Muscle of leg (tissue), 11 donors: ENCODE data around the gene SBF2. TPM values are rescaled to one million over a fixed set of nuclear protein-coding genes. Genes with fewer than 3 reads are reported as not detected.

Experiments used
- DNase-seq: peaks from one replicate; pipeline ENCODE4 v3.0.0; 2013
- H3K27ac ChIP-seq: one replicate; pipeline ENCODE4 v1.5.1; 2013; ENCODE audit warnings: mild to moderate bottlenecking, low read length, control low read depth
- H3K27me3 ChIP-seq: one replicate; pipeline ENCODE4 v1.6.1; 2013; ENCODE audit warnings: low read length; ENCODE audit not compliant: control insufficient read depth, insufficient read depth
- H3K36me3 ChIP-seq: one replicate; pipeline ENCODE4 v1.6.1; 2013; ENCODE audit warnings: low read length; ENCODE audit not compliant: control insufficient read depth, insufficient read depth
- H3K4me1 ChIP-seq: one replicate; pipeline ENCODE4 v1.6.1; 2013; ENCODE audit warnings: low read length; ENCODE audit not compliant: control insufficient read depth, insufficient read depth
- H3K4me3 ChIP-seq: one replicate; pipeline ENCODE4 v1.5.1; 2013; ENCODE audit warnings: low read length, control low read depth
- H3K9me3 ChIP-seq: replicated peaks from 2 replicates; pipeline ENCODE4 v1.6.1; 2013; ENCODE audit warnings: low read depth, low read length; ENCODE audit not compliant: control insufficient read depth
- WGBS: methylation state at CpG from one replicate; pipeline ENCODE4 v1.1.5; 2013; ENCODE audit warnings: missing lambda C conversion rate; ENCODE audit not compliant: insufficient coverage; 5-methylcytosine and 5-hydroxymethylcytosine counted together
- polyA plus RNA-seq, 8 donors: library from polyadenylated mRNA; unstranded; fragments of 120-200 nt; gene quantifications; one replicate each; pipeline versions ENCODE4 v1.2.1 to v1.2.3, GENCODE V29; 2013; ENCODE audit warnings: inconsistent platforms in 1 of 8, low replicate concordance in 1 of 8; ENCODE audit not compliant: insufficient read length in 8 of 8, insufficient read depth in 1 of 8
- total RNA-seq: library from RNA; stranded (reverse); fragments of 120-200 nt; gene quantifications from one replicate; pipeline ENCODE4 v1.2.4, GENCODE V29; 2013

The SBF2 gene
- total and polyA plus RNA-seq, 9 donors = 18.3 to 29.5 (median 21.5) TPM

- 100% methylated on average over 1 of the region's 4 CpGs for WGBS
- peak; percentile 61 for DNase-seq
- no peaks in the 10 kb centered on the region for H3K36me3 ChIP-seq
- peaks cover 6% of the 10 kb centered on the region for H3K4me1 ChIP-seq
- no peak overlapping the region for H3K27ac ChIP-seq
- H3K27me3 ChIP-seq = no peaks in the 10 kb centered on the region
- no peaks in the 10 kb centered on the region for H3K9me3 ChIP-seq
- no peak overlapping the region for H3K4me3 ChIP-seq
Measured at GRCh38 chr11:9861860-9862725, 431.9 kb downstream of the SBF2 start.

GRCh38 chr11:9859554-9860305 lies 434.3 kb downstream of the SBF2 start:
- Histone ChIP-seq H3K4me3 (no peak overlapping the region), H3K9me3 (no peaks in the 10 kb centered on the region), H3K36me3 (peaks cover 13% of the 10 kb centered on the region), H3K4me1 (peaks cover 6% of the 10 kb centered on the region), H3K27me3 (no peaks in the 10 kb centered on the region), H3K27ac (no peak overlapping the region)
- no CpG with 5 or more reads among the region's 5 CpGs for WGBS
- DNase-seq = peak; percentile 36

GRCh38 chr11:9858822-9859221 lies 435.2 kb downstream of the SBF2 start:
- no CpG with 5 or more reads among the region's 2 CpGs for WGBS
- DNase-seq = peak; percentile 32

GRCh38 chr11:9858218-9858617 lies 435.8 kb downstream of the SBF2 start:
- no peaks in the 10 kb centered on the region for H3K9me3 ChIP-seq
- 100% methylated on average over 1 of the region's 4 CpGs for WGBS
- DNase-seq = no peak

More at GRCh38 chr11:9858822-9859221, 435.2 kb downstream of the SBF2 start:
- H3K4me3 ChIP-seq = no peak overlapping the region
- no peaks in the 10 kb centered on the region for H3K27me3 ChIP-seq
- peaks cover 15% of the 10 kb centered on the region for H3K36me3 ChIP-seq
- no peaks in the 10 kb centered on the region for H3K9me3 ChIP-seq
- H3K4me1 ChIP-seq = peaks cover 6% of the 10 kb centered on the region
- peak overlapping the region; percentile 45 for H3K27ac ChIP-seq

GRCh38 chr11:9855579-9856287 lies 438.3 kb downstream of the SBF2 start:
- Histone ChIP-seq H3K27me3 (no peaks in the 10 kb centered on the region), H3K4me1 (peaks cover 6% of the 10 kb centered on the region), H3K9me3 (no peaks in the 10 kb centered on the region), H3K27ac (no peak overlapping the region), H3K36me3 (peaks cover 15% of the 10 kb centered on the region), H3K4me3 (no peak overlapping the region)
- DNase-seq = no peak
- 78% methylated on average over 2 of the region's 2 CpGs for WGBS

More at GRCh38 chr11:9858218-9858617, 435.8 kb downstream of the SBF2 start:
- peaks cover 6% of the 10 kb centered on the region for H3K4me1 ChIP-seq
- no peak overlapping the region for H3K27ac ChIP-seq
- H3K36me3 ChIP-seq = peaks cover 15% of the 10 kb centered on the region
- no peaks in the 10 kb centered on the region for H3K27me3 ChIP-seq
- no peak overlapping the region for H3K4me3 ChIP-seq

DNA sequence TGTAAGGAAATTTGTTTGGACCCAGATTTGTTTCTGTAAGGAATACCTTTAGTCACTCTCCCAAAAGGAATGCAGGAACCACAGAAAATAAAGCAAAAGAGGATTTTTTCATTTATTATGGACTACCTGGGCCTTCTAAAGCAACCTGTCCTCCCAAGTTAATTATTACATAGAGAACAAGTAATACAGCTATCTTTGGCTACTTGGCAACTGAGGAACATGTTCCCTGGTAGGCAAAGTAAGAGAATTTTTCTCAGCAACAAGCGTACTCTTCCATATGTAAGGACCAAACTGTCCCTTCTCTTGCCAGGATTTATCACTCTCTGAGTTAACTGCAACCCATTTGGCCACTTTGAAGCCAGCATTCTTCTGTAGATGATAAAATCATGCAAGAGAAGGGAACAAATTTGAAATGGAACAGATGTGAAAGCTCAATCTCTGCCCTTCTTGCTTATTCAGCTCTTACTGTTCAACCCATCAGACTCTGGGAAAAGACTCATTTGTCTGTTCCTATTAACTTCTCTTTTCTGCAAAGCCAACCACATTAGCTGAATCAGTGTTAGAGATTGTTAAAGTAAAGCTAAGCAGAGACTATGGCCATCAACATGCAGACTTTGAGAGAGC lies 440.0 kb downstream of the SBF2 start:
- no peak for DNase-seq
- H3K27me3 ChIP-seq = no peaks in the 10 kb centered on the region
- peaks cover 18% of the 10 kb centered on the region for H3K36me3 ChIP-seq
- no peaks in the 10 kb centered on the region for H3K9me3 ChIP-seq
- WGBS = no CpG with 5 or more reads among the region's 1 CpG
- H3K4me3 ChIP-seq = no peak overlapping the region
- H3K27ac ChIP-seq = no peak overlapping the region
- H3K4me1 ChIP-seq = peaks cover 6% of the 10 kb centered on the region

GRCh38 chr11:9852465-9852864 lies 441.6 kb downstream of the SBF2 start:
- Histone ChIP-seq H3K27ac (no peak overlapping the region), H3K4me3 (no peak overlapping the region), H3K4me1 (no peaks in the 10 kb centered on the region), H3K9me3 (no peaks in the 10 kb centered on the region), H3K27me3 (no peaks in the 10 kb centered on the region), H3K36me3 (peaks cover 18% of the 10 kb centered on the region)
- DNase-seq = no peak
- WGBS = 100% methylated on average over 2 of the region's 2 CpGs

DNA sequence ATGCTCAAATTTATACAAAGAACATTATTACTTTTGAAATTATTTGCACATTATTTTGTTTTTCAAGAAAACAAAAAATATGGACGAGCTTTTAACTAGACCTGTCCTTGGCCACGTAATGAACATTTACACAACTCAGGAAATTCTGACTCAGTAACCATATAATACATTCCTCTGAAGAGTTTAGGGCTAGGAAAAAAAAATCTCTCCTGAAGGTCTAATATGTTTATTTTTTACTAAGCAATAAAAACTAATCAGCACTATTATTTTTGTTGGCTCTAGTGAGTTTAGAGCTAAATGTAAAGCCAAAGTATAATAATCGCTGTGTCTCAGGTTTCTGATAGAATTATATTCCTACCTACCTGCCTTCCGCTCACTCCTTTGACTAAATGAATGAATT lies 442.7 kb downstream of the SBF2 start:
- Histone ChIP-seq H3K4me3 (no peak overlapping the region), H3K36me3 (peaks cover 21% of the 10 kb centered on the region), H3K27ac (no peak overlapping the region), H3K4me1 (no peaks in the 10 kb centered on the region), H3K27me3 (no peaks in the 10 kb centered on the region), H3K9me3 (no peaks in the 10 kb centered on the region)
- DNase-seq = no peak
- WGBS = no CpG with 5 or more reads among the region's 4 CpGs

GRCh38 chr11:9850224-9850895 lies 443.7 kb downstream of the SBF2 start:
- no peak for DNase-seq
- no CpG with 5 or more reads among the region's 1 CpG for WGBS
- peaks cover 13% of the 10 kb centered on the region for H3K36me3 ChIP-seq

More at GRCh38 chr11:9850224-9850895, 443.7 kb downstream of the SBF2 start:
- H3K27me3 ChIP-seq = no peaks in the 10 kb centered on the region
- H3K4me3 ChIP-seq = no peak overlapping the region
- H3K9me3 ChIP-seq = no peaks in the 10 kb centered on the region
- no peaks in the 10 kb centered on the region for H3K4me1 ChIP-seq
- H3K27ac ChIP-seq = no peak overlapping the region
